Activated CD8-positive, alpha-beta memory T cell treated with anti-CD3 and anti-CD28 coated beads, Interleukin-2, amount 10 ng/mL, durations not matched to agents 7 days and 5 days (primary cell): ENCODE data around the gene ZBTB16. TPM values are rescaled to one million over a fixed set of nuclear protein-coding genes. Genes with fewer than 3 reads are reported as not detected.

Source experiments
- ATAC-seq: fragments of 150-1000 bp; cut with Tn5 transposase; one replicate; pipeline ENCODE4 v1.10.0; 2021; ENCODE audit warnings: moderate library complexity
- CTCF ChIA-PET: fragments of 350-600 bp; sonication (Branson Sonifier 250); formaldehyde crosslinking; loops from one replicate; lab custom pipeline; 2021; ENCODE audit warnings: antibody characterized with exemption; lab: Charles Lee
- DNase-seq: peaks from one replicate; pipeline ENCODE4 v3.0.0-alpha.2; 2020
- H3K27ac Mint-ChIP-seq: one replicate; pipeline ENCODE4 v1.8.0; 2021; ENCODE audit warnings: mild to moderate bottlenecking, mixed read lengths
- H3K27me3 Mint-ChIP-seq: one replicate; pipeline ENCODE4 v1.8.0; 2021; ENCODE audit warnings: mixed read lengths
- H3K36me3 Mint-ChIP-seq: one replicate; pipeline ENCODE4 v1.8.0; 2021; ENCODE audit warnings: mild to moderate bottlenecking, mixed read lengths
- H3K4me1 Mint-ChIP-seq: one replicate; pipeline ENCODE4 v1.8.0; 2021; ENCODE audit warnings: mixed read lengths
- H3K4me3 Mint-ChIP-seq: one replicate; pipeline ENCODE4 v1.8.0; 2021; ENCODE audit warnings: mild to moderate bottlenecking, moderate library complexity, mixed read lengths
- H3K9me3 Mint-ChIP-seq: one replicate; pipeline ENCODE4 v1.8.0; 2022; ENCODE audit warnings: low read depth, mixed read lengths
- total RNA-seq, 2 experiments: library from RNA; stranded (reverse); gene quantifications; one replicate each; pipeline ENCODE4 v1.2.3, GENCODE V29; 2021

ZBTB16 gene
- total RNA-seq, 2 experiments from 2014 or later = 3.2 to 3.9 TPM

DNA sequence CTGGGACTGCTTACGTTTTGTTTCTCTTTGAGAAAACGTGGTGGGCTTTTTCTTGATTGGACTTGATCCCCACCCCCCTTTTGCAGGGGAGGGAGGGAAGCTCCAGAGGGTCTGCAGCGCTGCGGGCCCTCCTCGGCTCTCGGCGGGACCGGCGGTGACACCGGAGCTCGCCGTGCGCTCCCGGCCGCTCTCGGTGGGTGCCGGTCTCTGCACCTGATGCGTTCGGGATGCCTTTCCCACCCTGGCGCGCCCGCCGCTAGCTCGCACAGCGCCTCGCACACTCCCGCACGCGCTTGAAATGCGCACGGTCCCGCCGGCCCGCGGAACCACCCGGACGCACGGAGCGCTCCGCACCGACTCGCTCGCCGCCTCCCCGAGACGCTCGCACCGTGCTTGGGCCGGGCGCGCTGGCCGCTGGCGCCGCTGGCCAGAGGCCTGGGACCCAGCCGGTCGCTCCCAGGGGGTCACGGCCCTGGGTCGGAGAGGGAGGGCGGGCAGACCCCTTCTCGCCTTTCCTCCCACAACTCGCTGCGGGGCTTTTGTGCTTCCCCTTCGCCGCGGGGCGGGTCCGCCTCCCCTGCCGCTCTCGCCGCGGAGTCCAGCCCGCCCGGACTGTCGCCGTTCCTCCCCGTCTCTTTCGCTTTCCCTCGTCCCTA is 1.0 kb downstream of the ZBTB16 start:
- Mint-ChIP-seq H3K4me3 (peak overlapping the region; percentile 74), H3K27ac (peak overlapping the region; percentile 45), H3K27me3 (peaks cover 67% of the 10 kb centered on the region), H3K4me1 (peaks cover 15% of the 10 kb centered on the region), H3K9me3 (no peaks in the 10 kb centered on the region), H3K36me3 (no peaks in the 10 kb centered on the region)
- peak; percentile 55 for ATAC-seq
- no peak for DNase-seq
- CTCF ChIA-PET = interaction anchor here (0.8 to 3.0 kb wide), 11 partner anchors 11 to 200 kb away, joined by 3 to 22 read pairs (median 3); no protein-coding TSS in a partner anchor

DNA sequence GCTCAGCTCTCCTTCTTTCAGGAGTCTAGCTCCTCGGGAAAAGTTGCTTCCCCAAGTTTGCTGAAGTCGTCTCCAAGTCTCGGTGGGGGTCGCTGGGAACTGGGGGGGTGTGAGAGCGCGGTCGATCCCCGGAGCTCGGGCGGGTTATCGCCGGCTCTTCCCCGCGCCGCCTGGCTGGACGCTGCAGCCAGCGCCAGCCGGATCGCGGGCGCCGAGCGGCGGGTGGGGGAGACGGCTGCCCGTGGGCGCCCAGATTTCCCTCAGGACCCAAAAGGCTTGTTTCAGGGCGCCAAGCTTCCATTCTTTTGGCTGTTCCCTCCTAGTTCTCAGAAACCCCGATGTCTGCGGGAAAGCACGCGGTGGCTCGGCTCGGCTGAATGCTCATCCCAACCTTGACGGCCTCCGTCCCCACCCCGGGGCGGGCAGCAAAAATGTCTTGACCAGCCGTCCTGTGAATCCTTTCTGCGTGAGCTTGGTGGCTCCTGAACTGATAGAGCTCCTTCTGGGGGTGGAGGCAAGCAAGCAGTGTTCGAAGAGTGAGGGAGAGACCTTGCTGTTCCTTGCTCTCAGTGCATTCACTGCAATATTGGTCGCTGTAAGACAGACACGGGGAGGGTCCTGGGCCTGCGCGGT is 1.7 kb downstream of the ZBTB16 start:
- Mint-ChIP-seq H3K4me3 (peak overlapping the region; percentile 74), H3K27me3 (peaks cover 63% of the 10 kb centered on the region), H3K9me3 (no peaks in the 10 kb centered on the region), H3K36me3 (no peaks in the 10 kb centered on the region), H3K4me1 (peaks cover 15% of the 10 kb centered on the region), H3K27ac (no peak overlapping the region)
- ATAC-seq (peak; percentile 8), DNase-seq (no peak)
- CTCF ChIA-PET = interaction anchor here (0.9 to 3.0 kb wide), 8 partner anchors 10 to 199 kb away, joined by 3 to 22 read pairs (median 6); no protein-coding TSS in a partner anchor

DNA sequence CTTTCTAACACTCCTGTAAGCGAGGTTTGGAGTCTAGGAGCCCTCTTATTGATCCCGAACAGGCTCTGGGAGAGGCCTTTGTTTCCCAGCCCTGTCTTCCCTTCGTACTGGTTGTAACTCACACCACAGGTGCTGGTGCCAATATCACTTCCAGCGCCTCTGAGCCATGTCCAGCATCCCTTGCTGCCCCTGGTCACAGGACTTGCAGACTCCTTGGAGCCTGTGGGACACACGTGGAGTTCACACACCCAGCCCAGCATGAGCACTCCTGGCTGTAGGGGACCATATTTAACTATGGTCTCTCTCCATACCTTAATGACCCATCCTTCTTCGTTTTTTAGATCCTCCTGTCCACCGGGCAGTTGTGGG is 2.2 kb downstream of the ZBTB16 start:
- DNase-seq (no peak), ATAC-seq (no peak)
- H3K4me1 Mint-ChIP-seq = peaks cover 15% of the 10 kb centered on the region
- peaks cover 58% of the 10 kb centered on the region for H3K27me3 Mint-ChIP-seq
- H3K4me3 Mint-ChIP-seq = peak overlapping the region; percentile 74
- CTCF ChIA-PET = interaction anchor here (0.9 to 2.7 kb wide), 3 partner anchors 10 to 199 kb away, joined by 6 to 22 read pairs (median 17); no protein-coding TSS in a partner anchor
- H3K9me3 Mint-ChIP-seq = no peaks in the 10 kb centered on the region
- H3K27ac Mint-ChIP-seq = no peak overlapping the region
- H3K36me3 Mint-ChIP-seq = no peaks in the 10 kb centered on the region

DNA sequence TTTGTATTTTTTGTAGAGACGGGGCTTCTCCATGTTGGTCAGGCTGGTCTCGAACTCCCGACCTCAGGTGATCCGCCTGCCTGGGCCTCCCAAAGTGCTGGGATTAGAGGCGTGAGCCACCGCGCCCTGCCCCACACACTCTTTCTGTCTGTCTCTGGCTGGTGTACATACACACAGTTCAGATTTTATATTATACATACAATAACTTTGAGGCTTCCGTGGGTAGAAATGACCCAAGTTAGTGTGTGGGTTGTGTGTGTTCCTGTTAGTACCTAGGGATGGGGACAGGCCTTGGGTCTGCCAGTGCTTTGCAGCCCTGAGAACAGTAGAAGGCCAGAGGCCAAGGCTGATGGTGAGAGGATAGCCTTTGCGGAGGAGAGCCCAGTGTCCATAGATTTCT is 2.8 kb downstream of the ZBTB16 start:
- ATAC-seq (no peak), DNase-seq (no peak)
- Mint-ChIP-seq H3K4me1 (peaks cover 15% of the 10 kb centered on the region), H3K27me3 (peaks cover 52% of the 10 kb centered on the region), H3K4me3 (no peak overlapping the region), H3K27ac (no peak overlapping the region), H3K36me3 (no peaks in the 10 kb centered on the region), H3K9me3 (no peaks in the 10 kb centered on the region)
- CTCF ChIA-PET = no interaction called here

DNA sequence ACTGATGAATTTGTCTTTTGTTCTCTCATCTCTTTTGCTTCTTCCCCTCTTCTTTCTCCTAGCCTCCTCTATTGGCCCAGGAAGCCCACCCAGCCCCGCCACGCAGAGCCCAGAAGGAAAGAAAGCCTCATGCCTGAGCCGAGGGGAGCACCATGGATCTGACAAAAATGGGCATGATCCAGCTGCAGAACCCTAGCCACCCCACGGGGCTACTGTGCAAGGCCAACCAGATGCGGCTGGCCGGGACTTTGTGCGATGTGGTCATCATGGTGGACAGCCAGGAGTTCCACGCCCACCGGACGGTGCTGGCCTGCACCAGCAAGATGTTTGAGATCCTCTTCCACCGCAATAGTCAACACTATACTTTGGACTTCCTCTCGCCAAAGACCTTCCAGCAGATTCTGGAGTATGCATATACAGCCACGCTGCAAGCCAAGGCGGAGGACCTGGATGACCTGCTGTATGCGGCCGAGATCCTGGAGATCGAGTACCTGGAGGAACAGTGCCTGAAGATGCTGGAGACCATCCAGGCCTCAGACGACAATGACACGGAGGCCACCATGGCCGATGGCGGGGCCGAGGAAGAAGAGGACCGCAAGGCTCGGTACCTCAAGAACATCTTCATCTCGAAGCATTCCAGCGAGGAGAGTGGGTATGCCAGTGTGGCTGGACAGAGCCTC is 3.8 kb downstream of the ZBTB16 start:
- no peaks in the 10 kb centered on the region for H3K9me3 Mint-ChIP-seq
- H3K4me3 Mint-ChIP-seq = no peak overlapping the region
- no peaks in the 10 kb centered on the region for H3K36me3 Mint-ChIP-seq
- CTCF ChIA-PET = no interaction called here
- no peak for ATAC-seq
- no peak for DNase-seq
- peaks cover 42% of the 10 kb centered on the region for H3K27me3 Mint-ChIP-seq
- peaks cover 14% of the 10 kb centered on the region for H3K4me1 Mint-ChIP-seq
- no peak overlapping the region for H3K27ac Mint-ChIP-seq

DNA sequence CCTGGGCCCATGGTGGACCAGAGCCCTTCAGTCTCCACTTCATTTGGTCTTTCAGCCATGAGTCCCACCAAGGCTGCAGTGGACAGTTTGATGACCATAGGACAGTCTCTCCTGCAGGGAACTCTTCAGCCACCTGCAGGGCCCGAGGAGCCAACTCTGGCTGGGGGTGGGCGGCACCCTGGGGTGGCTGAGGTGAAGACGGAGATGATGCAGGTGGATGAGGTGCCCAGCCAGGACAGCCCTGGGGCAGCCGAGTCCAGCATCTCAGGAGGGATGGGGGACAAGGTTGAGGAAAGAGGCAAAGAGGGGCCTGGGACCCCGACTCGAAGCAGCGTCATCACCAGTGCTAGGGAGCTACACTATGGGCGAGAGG is 4.3 kb downstream of the ZBTB16 start:
- Mint-ChIP-seq H3K4me3 (no peak overlapping the region), H3K36me3 (no peaks in the 10 kb centered on the region), H3K27me3 (peaks cover 37% of the 10 kb centered on the region), H3K4me1 (peaks cover 12% of the 10 kb centered on the region), H3K27ac (no peak overlapping the region), H3K9me3 (no peaks in the 10 kb centered on the region)
- ATAC-seq (no peak), DNase-seq (no peak)
- CTCF ChIA-PET = no interaction called here

DNA sequence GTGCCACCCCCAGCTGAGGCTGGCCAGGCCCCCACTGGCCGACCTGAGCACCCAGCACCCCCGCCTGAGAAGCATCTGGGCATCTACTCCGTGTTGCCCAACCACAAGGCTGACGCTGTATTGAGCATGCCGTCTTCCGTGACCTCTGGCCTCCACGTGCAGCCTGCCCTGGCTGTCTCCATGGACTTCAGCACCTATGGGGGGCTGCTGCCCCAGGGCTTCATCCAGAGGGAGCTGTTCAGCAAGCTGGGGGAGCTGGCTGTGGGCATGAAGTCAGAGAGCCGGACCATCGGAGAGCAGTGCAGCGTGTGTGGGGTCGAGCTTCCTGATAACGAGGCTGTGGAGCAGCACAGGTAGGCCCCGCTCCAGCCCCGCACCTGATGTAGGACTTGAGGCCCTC is 4.7 kb downstream of the ZBTB16 start:
- CTCF ChIA-PET = no interaction called here
- H3K9me3 Mint-ChIP-seq = no peaks in the 10 kb centered on the region
- H3K36me3 Mint-ChIP-seq = no peaks in the 10 kb centered on the region
- H3K4me1 Mint-ChIP-seq = peaks cover 8% of the 10 kb centered on the region
- H3K27me3 Mint-ChIP-seq = peaks cover 33% of the 10 kb centered on the region
- ATAC-seq (no peak), DNase-seq (no peak)
- no peak overlapping the region for H3K27ac Mint-ChIP-seq
- no peak overlapping the region for H3K4me3 Mint-ChIP-seq

DNA sequence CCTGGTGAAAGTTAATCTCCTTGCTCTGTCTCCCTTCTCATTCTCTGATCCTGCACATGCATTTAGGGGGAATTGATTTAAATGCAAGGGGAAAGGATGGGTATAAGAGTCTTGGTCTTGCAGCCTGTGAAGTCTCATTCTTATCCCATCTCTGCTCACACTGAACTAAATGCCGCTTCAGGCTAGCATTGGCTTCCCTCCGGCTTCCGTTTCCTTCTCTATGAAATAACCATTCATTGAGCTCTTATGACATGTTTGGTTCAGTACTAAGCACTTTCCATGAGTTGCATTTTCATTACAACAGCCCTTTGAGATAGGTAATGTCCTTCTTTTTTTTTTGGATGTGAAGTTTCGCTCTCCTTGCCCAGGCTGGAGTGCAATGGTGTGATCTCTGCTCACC is 5.6 kb downstream of the ZBTB16 start:
- Mint-ChIP-seq H3K27ac (no peak overlapping the region), H3K27me3 (peaks cover 26% of the 10 kb centered on the region), H3K4me3 (no peak overlapping the region), H3K9me3 (no peaks in the 10 kb centered on the region), H3K4me1 (peaks cover 7% of the 10 kb centered on the region), H3K36me3 (no peaks in the 10 kb centered on the region)
- ATAC-seq (no peak), DNase-seq (no peak)
- CTCF ChIA-PET = no interaction called here

DNA sequence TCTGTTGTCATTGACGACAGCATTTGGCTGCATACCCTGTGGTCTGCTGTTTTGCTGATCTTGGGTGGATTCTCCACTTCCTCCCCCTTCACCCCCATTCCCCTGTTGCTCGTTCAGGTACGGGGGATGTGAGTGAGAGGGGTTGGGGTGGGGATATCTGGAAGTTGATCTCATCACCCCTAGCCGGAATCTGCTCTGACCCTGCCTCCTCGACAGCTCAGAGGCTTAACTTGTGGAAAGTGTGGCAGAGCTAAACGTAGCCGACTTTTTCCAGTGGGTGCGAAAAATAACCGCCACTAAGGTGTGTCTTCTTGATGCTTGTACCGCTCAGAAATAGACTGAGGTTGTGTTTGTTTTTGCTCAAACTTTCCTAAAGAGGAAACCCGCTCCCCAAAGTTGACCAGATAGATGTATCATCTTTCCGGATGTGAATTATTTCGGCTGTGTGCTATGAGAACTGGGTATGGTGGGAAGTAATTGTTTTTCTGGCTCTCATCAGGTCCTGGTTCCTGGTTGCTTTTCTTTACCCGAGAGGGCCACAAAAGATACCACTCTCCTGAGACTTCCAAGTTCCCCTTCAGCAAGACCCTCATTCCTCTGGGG is 6.6 kb downstream of the ZBTB16 start:
- H3K36me3 Mint-ChIP-seq = no peaks in the 10 kb centered on the region
- peaks cover 4% of the 10 kb centered on the region for H3K4me1 Mint-ChIP-seq
- peaks cover 26% of the 10 kb centered on the region for H3K27me3 Mint-ChIP-seq
- H3K9me3 Mint-ChIP-seq = no peaks in the 10 kb centered on the region
- DNase-seq (no peak), ATAC-seq (peak; percentile 34)
- no peak overlapping the region for H3K4me3 Mint-ChIP-seq
- peak overlapping the region; percentile 39 for H3K27ac Mint-ChIP-seq
- CTCF ChIA-PET = no interaction called here

DNA sequence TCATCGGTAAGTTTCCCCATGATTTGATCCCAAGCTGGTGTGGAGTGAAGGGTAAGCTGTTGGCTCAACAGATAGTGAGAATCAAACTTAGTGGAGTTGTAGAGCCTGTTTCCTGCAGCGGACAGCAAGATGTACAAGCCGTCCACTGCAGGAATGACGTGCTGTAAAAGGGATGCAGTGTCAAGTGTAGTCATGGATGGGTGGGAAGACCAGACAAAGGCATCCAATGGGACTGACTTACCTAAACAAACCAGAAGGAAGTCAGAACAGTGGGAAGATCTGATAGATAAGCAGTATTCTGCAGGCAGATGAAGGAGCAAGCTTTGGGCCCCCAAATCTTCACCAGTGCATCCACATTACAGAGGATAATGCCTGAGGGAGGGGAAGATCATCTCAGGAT is 8.8 kb downstream of the ZBTB16 start:
- no peaks in the 10 kb centered on the region for H3K9me3 Mint-ChIP-seq
- H3K27ac Mint-ChIP-seq = no peak overlapping the region
- no peak overlapping the region for H3K4me3 Mint-ChIP-seq
- peaks cover 7% of the 10 kb centered on the region for H3K4me1 Mint-ChIP-seq
- no peaks in the 10 kb centered on the region for H3K36me3 Mint-ChIP-seq
- ATAC-seq = no peak
- no peak for DNase-seq
- CTCF ChIA-PET = no interaction called here
- H3K27me3 Mint-ChIP-seq = peaks cover 6% of the 10 kb centered on the region

DNA sequence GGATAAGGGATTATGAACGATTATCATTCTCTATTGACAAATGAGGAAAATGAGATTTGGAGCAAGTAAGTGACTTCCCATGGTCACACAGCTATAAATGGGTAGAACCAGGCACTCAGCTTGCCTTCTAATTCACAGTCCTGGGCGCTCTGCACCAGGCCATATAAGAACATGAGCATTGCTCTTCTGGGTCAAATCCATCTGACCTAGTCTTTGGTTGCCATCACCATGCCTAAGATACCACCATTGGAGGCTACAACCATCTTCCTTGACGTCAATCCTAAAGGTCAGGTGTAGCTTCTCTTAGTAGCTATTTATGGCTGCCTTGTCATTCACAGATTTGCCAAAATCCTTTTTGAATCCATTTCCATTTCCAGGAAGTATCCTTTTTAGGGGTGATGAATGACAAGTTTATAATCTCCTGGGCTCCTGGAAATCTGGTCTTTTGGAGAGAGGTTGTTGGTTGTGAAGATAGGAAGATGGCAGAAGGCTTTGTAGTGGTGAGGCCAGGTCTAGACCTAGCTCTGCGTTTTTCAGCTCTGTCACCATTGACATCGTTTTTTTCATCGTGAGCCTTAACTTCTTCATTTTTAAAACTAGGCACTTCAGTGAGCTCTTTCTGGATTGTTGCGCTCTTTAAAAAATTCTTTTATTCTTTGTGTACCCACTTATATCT is 11.1 kb downstream of the ZBTB16 start:
- Mint-ChIP-seq H3K36me3 (no peaks in the 10 kb centered on the region), H3K4me1 (peaks cover 24% of the 10 kb centered on the region), H3K4me3 (no peak overlapping the region), H3K27ac (no peak overlapping the region), H3K9me3 (no peaks in the 10 kb centered on the region), H3K27me3 (peaks cover 6% of the 10 kb centered on the region)
- DNase-seq (no peak), ATAC-seq (no peak)
- CTCF ChIA-PET = interaction anchor here (1.4 to 4.7 kb wide), 2 partner anchors 10 to 190 kb away, joined by 5 to 17 read pairs; no protein-coding TSS in a partner anchor

DNA sequence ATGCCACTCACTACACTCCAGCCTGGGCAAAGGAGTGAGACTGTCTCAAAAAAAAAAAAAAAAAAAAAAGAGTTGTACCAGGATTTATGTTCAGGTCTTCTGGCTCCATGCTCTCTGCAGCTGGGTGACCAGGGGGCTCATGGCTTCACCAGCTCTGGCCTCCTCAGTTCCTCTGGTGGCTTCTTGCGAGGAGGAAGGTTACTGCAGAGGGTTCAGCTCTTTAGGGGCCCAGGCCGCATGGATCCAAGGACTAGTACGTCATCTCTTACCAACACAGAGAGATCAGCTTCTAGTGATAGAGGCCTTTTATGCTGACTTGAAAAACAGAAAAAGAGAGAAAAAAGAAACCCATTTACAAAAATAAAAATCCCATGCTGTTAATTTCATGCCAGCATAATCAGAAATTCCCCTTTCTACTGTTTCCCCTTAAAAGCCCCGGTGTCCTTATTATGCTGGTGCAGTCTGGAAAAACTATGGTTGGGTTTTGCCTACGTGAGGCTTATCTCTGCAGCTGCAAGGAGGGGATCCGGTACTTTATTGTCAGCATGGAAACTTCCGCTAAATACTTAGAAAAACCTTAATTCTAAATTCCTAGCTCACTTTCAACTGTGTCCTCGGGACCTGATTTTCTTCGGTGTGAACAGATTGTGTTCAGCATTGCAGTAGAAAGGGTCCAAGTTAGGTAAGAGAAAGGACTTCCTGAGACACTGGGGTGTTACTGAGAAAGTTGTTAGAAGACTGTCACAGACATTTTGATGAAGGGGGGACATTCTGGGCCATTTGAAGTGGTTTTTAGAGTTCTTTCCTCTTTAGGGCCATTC is 13.7 kb downstream of the ZBTB16 start:
- no peaks in the 10 kb centered on the region for H3K36me3 Mint-ChIP-seq
- H3K9me3 Mint-ChIP-seq = no peaks in the 10 kb centered on the region
- CTCF ChIA-PET = interaction anchor here (0.6 to 4.7 kb wide), 5 partner anchors 12 to 188 kb away, joined by 3 to 17 read pairs (median 5); no protein-coding TSS in a partner anchor
- ATAC-seq (peak; percentile 21), DNase-seq (no peak)
- H3K27ac Mint-ChIP-seq = peak overlapping the region; percentile 78
- H3K4me3 Mint-ChIP-seq = no peak overlapping the region
- H3K27me3 Mint-ChIP-seq = peaks cover 19% of the 10 kb centered on the region
- H3K4me1 Mint-ChIP-seq = peaks cover 46% of the 10 kb centered on the region
